GM21526 (cell line): Measurements from ENCODE around the gene SP2.
"Not testable (repeated sequence)": the region's sequence is repeated elsewhere in the genome, so short reads cannot be mapped to it uniquely, and the experiment has no call there.

Source experiments
- ATAC-seq: cut with Tn5 transposase; IDR thresholded peaks from one replicate; pipeline ENCODE4 v1.9.1; 2021; ENCODE audit warnings: moderate library complexity; ENCODE audit not compliant: unreplicated experiment, low FRiP score

SP2 gene

DNA sequence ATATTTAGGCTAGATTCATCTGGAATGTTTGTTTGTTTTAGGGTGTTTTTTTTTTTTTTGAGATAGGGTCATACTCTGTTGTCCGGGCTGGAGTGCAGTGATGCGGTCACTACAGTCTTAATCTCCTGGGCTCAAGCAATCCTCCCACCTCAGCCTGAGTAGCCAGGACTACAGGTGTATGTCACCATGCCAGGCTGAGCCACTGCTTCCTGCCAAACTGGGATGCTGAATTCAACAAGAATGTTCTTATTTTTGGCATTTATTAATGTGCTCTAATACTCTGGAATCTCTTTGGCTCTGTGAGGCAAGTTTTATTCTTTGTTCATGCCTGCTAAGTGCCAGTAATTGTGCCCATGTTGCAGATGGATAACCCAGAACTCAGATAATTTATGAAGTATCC lies 21.5 kb downstream of the SP2 start:
- ATAC-seq = no peak

GRCh38 chr17:47918006-47918405 lies 22.0 kb downstream of the SP2 start:
- ATAC-seq = no peak

GRCh38 chr17:47918991-47919390 lies 23.0 kb downstream of the SP2 start:
- no peak for ATAC-seq

GRCh38 chr17:47919889-47920288 lies 23.9 kb downstream of the SP2 start:
- not testable (repeated sequence) for ATAC-seq

DNA sequence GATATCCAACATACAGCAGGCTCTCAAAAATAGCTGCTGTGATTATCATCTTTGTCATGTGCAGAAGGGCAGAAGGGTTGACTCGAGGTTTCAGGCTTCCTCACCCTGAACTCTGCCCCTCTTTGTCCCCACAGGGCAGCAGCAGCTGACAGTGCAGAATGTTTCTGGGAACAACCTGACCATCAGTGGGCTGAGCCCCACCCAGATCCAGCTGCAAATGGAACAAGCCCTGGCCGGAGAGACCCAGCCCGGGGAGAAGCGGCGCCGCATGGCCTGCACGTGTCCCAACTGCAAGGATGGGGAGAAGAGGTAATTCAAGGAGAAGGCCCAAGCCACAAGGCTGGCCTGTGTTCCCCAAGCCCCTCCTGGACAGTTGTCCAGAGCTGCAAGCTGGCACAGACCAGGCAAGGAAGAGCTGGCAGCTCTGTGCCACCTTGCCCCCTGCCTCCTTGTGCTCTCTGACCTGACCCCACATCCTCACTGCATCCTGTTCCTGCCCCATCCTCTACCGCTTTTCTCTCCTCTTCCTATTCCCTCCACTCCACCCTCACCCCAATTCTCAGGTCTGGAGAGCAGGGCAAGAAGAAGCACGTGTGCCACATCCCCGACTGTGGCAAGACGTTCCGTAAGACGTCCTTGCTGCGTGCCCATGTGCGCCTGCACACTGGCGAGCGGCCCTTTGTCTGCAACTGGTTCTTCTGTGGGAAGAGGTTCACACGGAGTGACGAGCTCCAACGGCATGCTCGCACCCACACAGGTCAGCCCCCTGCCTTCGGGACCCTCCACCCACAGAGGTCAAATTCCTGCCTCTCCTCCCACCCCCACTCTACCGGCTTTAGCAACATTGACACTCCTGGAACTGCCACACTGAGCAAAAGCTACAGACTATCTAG lies 29.0 kb downstream of the SP2 start:
- ATAC-seq = no peak

- no peak for ATAC-seq
Measured at GRCh38 chr17:47925678-47925988, 29.6 kb downstream of the SP2 start.

DNA sequence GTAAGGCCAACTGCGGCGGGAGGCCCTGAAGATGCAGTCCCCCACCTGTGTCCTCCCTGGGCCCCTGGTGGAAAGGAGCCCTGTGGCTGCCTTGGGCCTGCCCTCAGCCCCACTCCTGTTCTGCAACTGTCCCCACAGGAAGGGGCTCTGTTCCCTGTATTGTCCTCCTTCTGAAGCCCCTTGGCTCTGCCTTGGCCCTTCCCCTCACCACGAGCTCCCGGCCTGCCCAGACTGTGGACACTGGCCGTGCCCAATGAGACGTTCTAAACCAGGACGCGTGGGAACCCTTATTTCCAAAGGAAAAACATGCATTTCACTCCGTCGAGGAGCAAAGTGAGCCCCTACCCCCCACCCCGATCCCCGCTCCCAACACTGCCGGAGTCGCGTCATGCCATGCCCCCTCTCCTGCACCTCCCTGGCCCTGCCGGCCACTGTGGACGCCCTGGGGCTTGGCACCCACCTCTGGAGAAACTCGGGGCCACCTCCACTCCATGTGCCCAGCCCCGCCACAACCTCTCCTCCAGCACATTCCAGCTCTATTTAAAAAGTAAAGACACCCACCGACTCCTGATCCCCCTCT lies 31.9 kb downstream of the SP2 start:
- ATAC-seq = no peak

DNA sequence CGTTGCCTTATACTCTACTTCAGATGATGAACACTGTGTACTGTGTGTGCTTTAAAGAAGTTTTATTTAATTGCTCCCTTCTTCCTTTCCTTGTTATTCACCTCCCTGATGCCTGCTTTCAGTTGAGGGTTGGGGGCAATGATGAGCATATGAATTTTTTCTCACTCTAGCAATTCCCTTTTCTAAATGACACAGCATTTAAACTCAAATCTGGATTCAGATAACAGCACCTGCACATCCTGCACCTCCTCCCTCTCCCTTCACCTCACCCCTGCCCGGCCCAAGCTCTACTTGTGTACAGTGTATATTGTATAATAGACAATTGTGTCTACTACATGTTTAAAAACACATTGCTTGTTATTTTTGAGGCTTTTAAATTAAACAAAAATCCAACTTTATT lies 32.4 kb downstream of the SP2 start:
- no peak for ATAC-seq

DNA sequence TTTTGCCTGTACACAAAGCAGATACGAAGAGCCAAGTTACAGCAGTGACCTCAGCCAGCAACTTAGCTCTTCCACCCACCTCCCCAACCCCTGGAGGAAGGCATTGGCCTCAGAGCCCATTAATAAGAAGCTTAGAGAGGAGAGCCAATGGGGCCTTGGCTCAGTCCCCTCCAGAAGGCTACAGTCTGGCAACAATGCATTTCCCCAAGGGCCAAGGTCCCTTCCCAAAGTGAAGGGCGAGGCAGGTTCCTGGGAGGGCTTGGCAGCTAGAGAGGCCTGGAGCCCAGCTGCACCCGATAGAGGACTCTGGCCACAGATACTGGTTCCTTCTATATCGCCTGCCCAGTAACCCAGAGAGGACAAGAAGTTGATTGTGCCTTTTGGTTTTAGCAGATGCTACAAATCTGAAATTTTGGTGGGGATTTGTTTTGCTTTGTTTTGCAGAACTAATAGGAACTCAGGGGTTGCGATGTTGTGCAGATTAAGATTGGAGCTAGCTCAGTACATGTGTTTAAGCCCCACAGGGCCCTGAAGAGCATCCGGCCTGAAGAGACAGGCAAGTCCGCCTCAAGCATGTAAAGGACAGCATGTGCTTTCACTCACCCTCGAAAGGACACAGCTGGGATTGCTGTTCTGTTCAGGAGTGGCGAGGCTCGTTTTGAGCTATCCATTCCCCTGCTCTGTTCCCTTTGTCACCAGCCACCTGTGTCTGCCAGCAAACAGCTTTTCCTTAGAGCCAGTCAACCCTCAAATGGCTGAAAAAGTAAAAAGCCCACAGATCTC lies 33.4 kb downstream of the SP2 start:
- ATAC-seq = no peak

- no peak for ATAC-seq
Measured at GRCh38 chr17:47931848-47932247, 35.8 kb downstream of the SP2 start.

GRCh38 chr17:47934856-47935255 lies 38.8 kb downstream of the SP2 start:
- no peak for ATAC-seq

- not testable (repeated sequence) for ATAC-seq
Measured at GRCh38 chr17:47935468-47935867, 39.4 kb downstream of the SP2 start.

- no peak for ATAC-seq
Measured at GRCh38 chr17:47935961-47936360, 39.9 kb downstream of the SP2 start.

DNA sequence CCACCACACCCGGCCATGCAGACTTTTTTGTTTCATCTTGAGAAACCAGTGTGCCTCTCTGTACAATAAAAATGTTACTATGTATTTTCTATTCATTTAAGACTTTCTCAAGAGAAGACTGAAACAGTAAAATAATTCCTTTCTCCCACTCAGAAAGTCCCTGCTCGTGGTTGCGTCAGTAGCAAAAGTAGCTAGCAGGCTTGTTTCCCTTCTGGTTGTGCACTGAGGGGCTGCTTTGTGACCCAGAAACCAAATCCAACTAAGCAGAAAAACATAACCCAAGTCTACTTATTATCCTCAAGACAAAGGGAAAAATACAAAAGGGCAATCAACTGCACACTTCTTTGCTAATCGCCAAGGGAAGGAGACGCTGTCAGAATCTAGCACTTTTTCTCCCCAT lies 41.9 kb downstream of the SP2 start:
- ATAC-seq = no peak

- ATAC-seq = peak; percentile 82
Measured at GRCh38 chr17:47941246-47942095, 45.4 kb downstream of the SP2 start, which contains the start of gene PNPO. Gene PNPO, plus strand, starts transcription at chr17:47941571. Its CDS starts 105 bp downstream, at chr17:47941676.

GRCh38 chr17:47942096-47942510 lies 46.1 kb downstream of the SP2 start:
- no peak for ATAC-seq

DNA sequence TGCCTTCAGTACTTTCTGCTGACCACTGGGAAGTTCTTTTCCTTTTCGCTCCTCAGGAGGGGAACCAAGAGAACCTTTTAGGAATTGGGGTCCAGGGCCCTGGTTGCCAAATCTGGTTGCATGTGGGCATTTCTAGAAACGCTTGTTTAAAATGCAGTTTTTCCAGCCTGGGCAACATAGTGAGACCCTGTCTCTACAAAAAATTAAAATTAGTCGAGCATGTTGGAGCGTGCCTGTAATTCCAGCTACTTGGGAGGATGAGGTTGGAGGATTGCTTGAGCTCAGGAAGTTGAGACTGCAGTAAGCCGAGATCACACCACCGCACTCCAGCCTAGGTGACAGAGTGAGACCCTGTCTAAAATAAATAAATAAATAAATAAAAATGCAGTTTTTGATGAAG lies 46.5 kb downstream of the SP2 start:
- no peak for ATAC-seq

DNA sequence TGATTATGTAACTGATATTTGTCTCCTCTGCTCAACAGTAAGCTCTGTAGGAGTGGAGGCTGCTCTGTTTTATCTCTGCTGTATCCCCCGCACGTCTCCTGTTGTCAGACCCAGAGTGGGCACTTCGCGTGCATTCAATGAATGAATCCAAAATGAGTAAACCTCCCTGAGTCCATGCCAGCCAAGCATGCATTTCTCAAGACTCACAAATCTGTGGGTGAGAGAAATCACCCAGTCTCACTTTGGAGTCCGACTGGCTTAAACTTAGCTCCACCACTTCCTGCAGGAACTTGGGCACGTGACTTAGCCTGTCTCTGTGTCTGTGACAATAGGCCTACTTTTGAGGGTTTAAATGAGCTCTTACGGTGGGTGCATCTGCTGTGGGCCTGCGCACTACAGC lies 49.0 kb downstream of the SP2 start:
- ATAC-seq = no peak

- no peak for ATAC-seq
Measured at GRCh38 chr17:47945529-47946508, 49.8 kb downstream of the SP2 start.
